Right cardiac atrium (tissue), 5 donors: ENCODE measurements around the gene SLC6A17. TPM values are rescaled to one million over a fixed set of nuclear protein-coding genes. Genes with fewer than 3 reads are reported as not detected.

Source experiments
- ATAC-seq, 2 donors: fragments of 200-7000 bp; cut with Tn5 transposase; one replicate each; pipeline versions ENCODE4 v1.8.0 to v1.9.1; 2020; ENCODE audit warnings: moderate library complexity in 2 of 2, mild to moderate bottlenecking in 1 of 2
- DNase-seq, 3 donors: peaks; one replicate each; pipeline ENCODE4 v3.0.0-alpha.2; 2020
- H3K27ac ChIP-seq: one replicate; pipeline ENCODE4 v1.5.1; 2013; ENCODE audit warnings: mild to moderate bottlenecking, low read length, control low read depth, moderate library complexity
- H3K27me3 ChIP-seq: one replicate; pipeline ENCODE4 v1.6.1; 2013; ENCODE audit not compliant: control insufficient read depth, insufficient read depth
- H3K4me1 ChIP-seq: one replicate; pipeline ENCODE4 v1.6.1; 2013; ENCODE audit warnings: low read length; ENCODE audit not compliant: control insufficient read depth, insufficient read depth
- H3K4me3 ChIP-seq: one replicate; pipeline ENCODE4 v1.5.1; 2013; ENCODE audit warnings: low read length, control low read depth
- H3K9me3 ChIP-seq: one replicate; pipeline ENCODE4 v1.6.1; 2013; ENCODE audit warnings: low read length; ENCODE audit not compliant: control insufficient read depth
- WGBS: extraction: QIAGEN DNeasy Blood & Tissue Kit; methylation state at CpG from one replicate; pipeline ENCODE4 v1.1.7; 2013; 5-methylcytosine and 5-hydroxymethylcytosine counted together
- intact Hi-C, 4 donors: fragments of 100-400 bp; cut with DNase I; formaldehyde crosslinking; loops; one replicate each; pipeline versions ENCODE4 v1.11.0 to v1.14.0; 2022 to 2023
- polyA plus RNA-seq: library from polyadenylated mRNA; stranded (reverse); fragments of 200-250 nt; gene quantifications from one replicate; pipeline ENCODE4 v1.2.3, GENCODE V29; 2013
- total RNA-seq, 4 donors: library from RNA; stranded (reverse); fragmentation: NEBNext Ultra II Directional; extraction: Animal tissue kit (Norgen Biotek cat#: 25700); gene quantifications; one replicate each; pipeline ENCODE4 v1.2.1, GENCODE V29; 2021
- donor health status: healthy with polysubstance abuse.
- donor health status: DM: no; HTN: yes; CAD: no.
- donor health status: DM: no; HTN: no; CAD: no.
- donor health status: DM: no; HTN: yes; CAD: no; lungs with severe emphysema.
- donor health status: DM: yes; HTN: yes; CAD: no.

The SLC6A17 gene
- total and polyA plus RNA-seq, 5 donors = 0.02 to 0.06 TPM; not detected in 3

- 75% methylated on average over 9 of the region's 9 CpGs for WGBS
Observed at GRCh38 chr1:110245876-110246620, 95.8 kb downstream of the SLC6A17 start.

GRCh38 chr1:110248746-110249145 is 98.5 kb downstream of the SLC6A17 start:
- intact Hi-C loops = no loop called here
- H3K9me3 ChIP-seq = no peaks in the 10 kb centered on the region
- ATAC-seq (no peak), DNase-seq (no peak)
- no peak overlapping the region for H3K27ac ChIP-seq
- 72% methylated on average over 4 of the region's 4 CpGs for WGBS
- no peaks in the 10 kb centered on the region for H3K27me3 ChIP-seq
- no peak overlapping the region for H3K4me3 ChIP-seq
- no peaks in the 10 kb centered on the region for H3K4me1 ChIP-seq

More at GRCh38 chr1:110245876-110246620, 95.8 kb downstream of the SLC6A17 start:
- no peaks in the 10 kb centered on the region for H3K9me3 ChIP-seq
- DNase-seq (no peak), ATAC-seq (no peak)
- intact Hi-C loops = no loop called here
- no peak overlapping the region for H3K27ac ChIP-seq
- H3K4me1 ChIP-seq = no peaks in the 10 kb centered on the region
- no peaks in the 10 kb centered on the region for H3K27me3 ChIP-seq
- H3K4me3 ChIP-seq = no peak overlapping the region

- Histone ChIP-seq H3K27me3 (no peaks in the 10 kb centered on the region), H3K4me1 (no peaks in the 10 kb centered on the region), H3K4me3 (no peak overlapping the region), H3K9me3 (no peaks in the 10 kb centered on the region), H3K27ac (no peak overlapping the region)
- intact Hi-C loops = no loop called here
- DNase-seq = no peak
- no peak for ATAC-seq
- 69% methylated on average over 4 of the region's 4 CpGs for WGBS
Observed at GRCh38 chr1:110249256-110249655, 99.0 kb downstream of the SLC6A17 start.

GRCh38 chr1:110250008-110250407 is 99.7 kb downstream of the SLC6A17 start:
- intact Hi-C loops = no loop called here
- no peak overlapping the region for H3K27ac ChIP-seq
- H3K27me3 ChIP-seq = no peaks in the 10 kb centered on the region
- H3K9me3 ChIP-seq = no peaks in the 10 kb centered on the region
- ATAC-seq (no peak), DNase-seq (no peak)
- H3K4me1 ChIP-seq = no peaks in the 10 kb centered on the region
- 90% methylated on average over 4 of the region's 4 CpGs for WGBS
- no peak overlapping the region for H3K4me3 ChIP-seq

GRCh38 chr1:110250749-110251148 is 100.5 kb downstream of the SLC6A17 start:
- WGBS = 95% methylated on average over 2 of the region's 2 CpGs
- DNase-seq = no peak
- intact Hi-C loops = no loop called here
- ATAC-seq = no peak
- Histone ChIP-seq H3K9me3 (no peaks in the 10 kb centered on the region), H3K27ac (no peak overlapping the region), H3K27me3 (no peaks in the 10 kb centered on the region), H3K4me1 (peaks cover 3% of the 10 kb centered on the region), H3K4me3 (no peak overlapping the region)

Other genes with a start within 250 kb of the SLC6A17 start
- gene CSF1, start 239.6 kb upstream of the SLC6A17 start, total RNA-seq = 10 to 100 TPM; 13.9 to 22.6 (median 19.4) TPM
- gene CSF1, start 239.6 kb upstream of the SLC6A17 start, polyA plus RNA-seq = 13.5 TPM
- gene AHCYL1, start 165.7 kb upstream of the SLC6A17 start, total RNA-seq = 10 to 100 TPM; 37.4 to 49.6 (median 43.8) TPM
- gene AHCYL1, start 165.7 kb upstream of the SLC6A17 start, polyA plus RNA-seq = 27.7 TPM
- gene STRIP1, start 115.9 kb upstream of the SLC6A17 start, total RNA-seq = 10 to 100 TPM; 17.9 to 20.5 (median 18.8) TPM
- 10.8 TPM for gene STRIP1, start 115.9 kb upstream of the SLC6A17 start, polyA plus RNA-seq
- gene ALX3, start 79.8 kb upstream of the SLC6A17 start, total RNA-seq = not detected
- 0.07 TPM for gene ALX3, start 79.8 kb upstream of the SLC6A17 start, polyA plus RNA-seq
- not detected for gene UBL4B, start 38.1 kb upstream of the SLC6A17 start, total RNA-seq
- gene UBL4B, start 38.1 kb upstream of the SLC6A17 start, polyA plus RNA-seq = not detected
- 1 to 10 TPM; 6.5 to 8.5 (median 7.0) TPM for gene KCNC4, start 59.8 kb downstream of the SLC6A17 start, total RNA-seq
- gene KCNC4, start 59.8 kb downstream of the SLC6A17 start, polyA plus RNA-seq = 4.1 TPM
- 10 to 100 TPM; 15.2 to 17.8 (median 16.6) TPM for gene RBM15, start 188.9 kb downstream of the SLC6A17 start, total RNA-seq
- 4.1 TPM for gene RBM15, start 188.9 kb downstream of the SLC6A17 start, polyA plus RNA-seq
- 1 to 10 TPM; 4.6 to 7.3 (median 6.4) TPM for gene SLC16A4, start 240.5 kb downstream of the SLC6A17 start, total RNA-seq
- gene SLC16A4, start 240.5 kb downstream of the SLC6A17 start, polyA plus RNA-seq = 3.0 TPM